HG02852 (cell line): ENCODE measurements around the gene UBE2E2.
A peak's percentile ranks its signal among the peaks of the same experiment; 100 is the strongest.
"Not testable (repeated sequence)": the region's sequence is repeated elsewhere in the genome, so short reads cannot be mapped to it uniquely, and the experiment has no call there.

Experiments
- ATAC-seq: cut with Tn5 transposase; IDR thresholded peaks from one replicate; pipeline ENCODE4 v1.9.1; 2021; ENCODE audit warnings: mild to moderate bottlenecking, moderate library complexity; ENCODE audit not compliant: unreplicated experiment

The UBE2E2 gene

GRCh38 chr3:23320586-23321570, 117.8 kb downstream of the UBE2E2 start:
- no peak for ATAC-seq

GRCh38 chr3:23324745-23325144, 121.6 kb downstream of the UBE2E2 start:
- ATAC-seq: no peak

GRCh38 chr3:23325466-23326065, 122.4 kb downstream of the UBE2E2 start:
- peak; percentile 78 for ATAC-seq

GRCh38 chr3:23329471-23330105, 126.5 kb downstream of the UBE2E2 start:
- no peak for ATAC-seq

- no peak for ATAC-seq
Observed at GRCh38 chr3:23330568-23330967, 127.4 kb downstream of the UBE2E2 start.

GRCh38 chr3:23331141-23331935, 128.2 kb downstream of the UBE2E2 start:
- ATAC-seq: no peak

- ATAC-seq: no peak
Observed at GRCh38 chr3:23333633-23334032, 130.5 kb downstream of the UBE2E2 start.

- not testable (repeated sequence) for ATAC-seq
Observed at GRCh38 chr3:23336853-23337252, 133.7 kb downstream of the UBE2E2 start.

- ATAC-seq: peak; percentile 84
Observed at GRCh38 chr3:23341147-23341838, 138.2 kb downstream of the UBE2E2 start.

GRCh38 chr3:23342343-23342742, 139.2 kb downstream of the UBE2E2 start:
- ATAC-seq: no peak

- ATAC-seq: no peak
Observed at GRCh38 chr3:23343509-23343908, 140.4 kb downstream of the UBE2E2 start.

- ATAC-seq: no peak
Observed at GRCh38 chr3:23344886-23345285, 141.8 kb downstream of the UBE2E2 start.

GRCh38 chr3:23349444-23349843, 146.3 kb downstream of the UBE2E2 start:
- ATAC-seq: not testable (repeated sequence)

GRCh38 chr3:23356169-23356568, 153.0 kb downstream of the UBE2E2 start:
- ATAC-seq: no peak

- ATAC-seq: no peak
Observed at GRCh38 chr3:23356923-23357322, 153.8 kb downstream of the UBE2E2 start.

- no peak for ATAC-seq
Observed at GRCh38 chr3:23359116-23359515, 156.0 kb downstream of the UBE2E2 start.

GRCh38 chr3:23365066-23365465, 161.9 kb downstream of the UBE2E2 start:
- ATAC-seq: no peak

- ATAC-seq: no peak
Observed at GRCh38 chr3:23368731-23369130, 165.6 kb downstream of the UBE2E2 start.

GRCh38 chr3:23372285-23372684, 169.2 kb downstream of the UBE2E2 start:
- ATAC-seq: no peak
